Tibial nerve (tissue), 4 donors: ENCODE data around the gene LRRN2. TPM values are rescaled to one million over a fixed set of nuclear protein-coding genes. Genes with fewer than 3 reads are reported as not detected.

Source experiments
- DNase-seq, 2 donors: peaks; one replicate each; pipeline ENCODE4 v3.0.0-alpha.2; 2019; ENCODE audit warnings: low spot score in 2 of 2
- H3K27ac ChIP-seq, 4 donors: fragments of 200-600 bp; sonication (generic) in 3 of 4; one replicate each; pipeline ENCODE4 v1.5.1; 2017 to 2019; ENCODE audit warnings: mild to moderate bottlenecking in 1 of 4
- H3K27me3 ChIP-seq, 2 donors: fragments of 200-600 bp; sonication (generic) in 1 of 2; one replicate each; pipeline versions ENCODE4 v1.5.1 to v1.6.0; 2017 to 2019
- H3K36me3 ChIP-seq, 3 donors: fragments of 200-600 bp; sonication (generic); one replicate each; pipeline ENCODE4 v1.5.1; 2018 to 2019
- H3K4me1 ChIP-seq, 4 donors: fragments of 200-600 bp; sonication (generic) in 3 of 4; one replicate each; pipeline ENCODE4 v1.5.1; 2017 to 2019
- H3K4me3 ChIP-seq, 4 donors: fragments of 200-600 bp; sonication (generic) in 3 of 4; one replicate each; pipeline ENCODE4 v1.5.1; 2017 to 2019; ENCODE audit warnings: mild to moderate bottlenecking in 1 of 4, moderate library complexity in 1 of 4
- H3K9me3 ChIP-seq, 4 donors: fragments of 200-600 bp; sonication (generic) in 3 of 4; one replicate each; pipeline ENCODE4 v1.5.1; 2017 to 2019
- EP300 ChIP-seq, 2 donors: sonication (generic); formaldehyde crosslinking; IDR thresholded peaks; one replicate each; pipeline ENCODE4 v1.6.1; 2017; ENCODE audit warnings: antibody characterized with exemption in 2 of 2, mild to moderate bottlenecking in 1 of 2
- POLR2A ChIP-seq, 2 donors: fragments of 450-650 bp; IDR thresholded peaks; one replicate each; pipeline ENCODE4 v1.6.1; 2017; ENCODE audit warnings: antibody characterized with exemption in 2 of 2, mild to moderate bottlenecking in 2 of 2, moderate library complexity in 2 of 2
- WGBS, 2 donors: methylation state at CpG; one replicate each; pipeline ENCODE4 v1.1.5; 2018; 5-methylcytosine and 5-hydroxymethylcytosine counted together
- total RNA-seq, 4 donors: library from RNA; depleted of rRNA; stranded (reverse); fragments of >200 nt; gene quantifications; one replicate each; pipeline ENCODE4 v1.1.0, GENCODE V29; 2016
- TF ChIP-seq, protein P1 (sequence below), 5 experiments: fragments of 200-600 bp in 3 of 5; fragments of 450-650 bp in 2 of 5; sonication (generic) in 3 of 5; IDR thresholded peaks; one replicate each; pipeline ENCODE4 v1.5.1; 2016 to 2019; ENCODE audit warnings: antibody characterized with exemption in 5 of 5, mild to moderate bottlenecking in 3 of 5, moderate library complexity in 2 of 5

Gene LRRN2
- total RNA-seq, 4 donors from 2014 or later, result 3.6 to 22.9 (median 14.5) TPM

DNA sequence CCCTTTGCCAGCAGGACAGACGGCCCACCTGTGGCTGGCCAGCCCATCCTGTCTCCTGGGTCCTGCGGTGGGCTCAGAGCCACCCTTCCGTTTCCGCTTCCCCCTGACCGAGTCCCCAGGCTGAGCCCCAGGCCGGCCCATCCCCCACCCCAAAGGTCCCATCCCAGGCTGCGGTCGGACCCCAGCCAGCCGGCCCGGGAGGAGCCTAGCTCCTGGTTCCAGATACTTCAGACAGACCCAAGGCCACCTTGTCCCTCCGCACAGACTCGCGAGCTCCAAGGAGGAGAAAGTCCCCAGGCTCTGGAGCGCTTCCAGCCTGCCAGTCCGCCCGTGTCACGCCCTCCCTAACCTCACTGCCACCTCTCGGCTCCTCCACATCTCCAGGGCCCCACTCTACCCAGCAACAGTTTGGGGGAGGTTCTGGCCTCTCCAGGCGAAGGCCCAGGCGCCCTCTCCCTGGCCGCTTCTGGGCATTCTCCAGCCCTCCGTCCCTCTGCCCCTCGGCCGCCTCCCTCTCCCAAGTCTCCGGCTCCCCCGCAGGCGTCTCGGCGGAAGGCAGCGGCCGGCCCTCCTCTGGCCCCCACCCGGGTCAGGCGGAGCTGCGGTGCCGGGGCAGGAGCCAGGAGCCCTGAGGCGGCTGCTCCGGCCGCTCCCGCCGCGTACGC lies 835 bp downstream of the LRRN2 start:
- TF ChIP-seq, protein P1, sequence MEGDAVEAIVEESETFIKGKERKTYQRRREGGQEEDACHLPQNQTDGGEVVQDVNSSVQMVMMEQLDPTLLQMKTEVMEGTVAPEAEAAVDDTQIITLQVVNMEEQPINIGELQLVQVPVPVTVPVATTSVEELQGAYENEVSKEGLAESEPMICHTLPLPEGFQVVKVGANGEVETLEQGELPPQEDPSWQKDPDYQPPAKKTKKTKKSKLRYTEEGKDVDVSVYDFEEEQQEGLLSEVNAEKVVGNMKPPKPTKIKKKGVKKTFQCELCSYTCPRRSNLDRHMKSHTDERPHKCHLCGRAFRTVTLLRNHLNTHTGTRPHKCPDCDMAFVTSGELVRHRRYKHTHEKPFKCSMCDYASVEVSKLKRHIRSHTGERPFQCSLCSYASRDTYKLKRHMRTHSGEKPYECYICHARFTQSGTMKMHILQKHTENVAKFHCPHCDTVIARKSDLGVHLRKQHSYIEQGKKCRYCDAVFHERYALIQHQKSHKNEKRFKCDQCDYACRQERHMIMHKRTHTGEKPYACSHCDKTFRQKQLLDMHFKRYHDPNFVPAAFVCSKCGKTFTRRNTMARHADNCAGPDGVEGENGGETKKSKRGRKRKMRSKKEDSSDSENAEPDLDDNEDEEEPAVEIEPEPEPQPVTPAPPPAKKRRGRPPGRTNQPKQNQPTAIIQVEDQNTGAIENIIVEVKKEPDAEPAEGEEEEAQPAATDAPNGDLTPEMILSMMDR (IDR thresholded peaks at IDR 0.05), result no peak
- TF ChIP-seq POLR2A (IDR thresholded peaks at IDR 0.05), result no peak
- no peak for TF ChIP-seq EP300 (IDR thresholded peaks at IDR 0.05)
- peak overlapping the region in 2 of 4 donors; percentile 5 to 24 for H3K27ac ChIP-seq
- DNase-seq, result no peak
- H3K9me3 ChIP-seq, result no peaks in the 10 kb centered on the region
- 1 to 2% methylated on average over 29 to 30 of the region's 42 CpGs for WGBS, 2 donors
- peaks cover 0 to 29% (median 2%) of the 10 kb centered on the region in 4 donors for H3K4me1 ChIP-seq
- peak overlapping the region; percentile 31 to 57 (median 40) for H3K4me3 ChIP-seq
- H3K27me3 ChIP-seq, result peaks cover 0 to 40% of the 10 kb centered on the region in 2 donors
- H3K36me3 ChIP-seq, result no peaks in the 10 kb centered on the region

DNA sequence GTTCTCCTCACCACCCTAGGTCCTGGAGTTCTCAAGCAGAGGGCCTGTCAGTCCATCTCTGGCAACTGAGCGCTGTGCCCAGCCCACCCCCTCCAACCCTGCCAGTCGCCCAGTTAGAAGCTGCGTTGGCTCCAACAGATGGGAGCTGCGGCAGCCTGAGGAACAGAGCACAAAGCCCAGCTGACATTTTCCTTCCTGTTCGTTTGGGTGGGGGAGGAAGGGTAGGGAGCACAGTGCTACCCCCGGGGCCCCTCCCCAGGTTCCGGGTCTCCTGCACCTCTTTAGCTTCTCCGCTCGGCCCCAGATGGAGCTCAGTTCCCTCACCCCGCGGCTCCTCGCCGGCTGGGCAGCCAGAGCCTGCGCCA lies 1.4 kb downstream of the LRRN2 start:
- H3K9me3 ChIP-seq, result no peaks in the 10 kb centered on the region
- H3K4me3 ChIP-seq, result peak overlapping the region; percentile 31 to 57 (median 40)
- DNase-seq, result no peak
- peak overlapping the region in 2 of 4 donors; percentile 5 to 24 for H3K27ac ChIP-seq
- peaks cover 0 to 40% of the 10 kb centered on the region in 2 donors for H3K27me3 ChIP-seq
- WGBS, 2 donors, result 18 to 19% methylated on average over 10 to 11 of the region's 14 CpGs
- H3K4me1 ChIP-seq, result peaks cover 0 to 29% (median 2%) of the 10 kb centered on the region in 4 donors
- TF ChIP-seq POLR2A (IDR thresholded peaks at IDR 0.05), result no peak
- no peak for TF ChIP-seq EP300 (IDR thresholded peaks at IDR 0.05)
- TF ChIP-seq, protein P1 (IDR thresholded peaks at IDR 0.05), result no peak
- no peaks in the 10 kb centered on the region for H3K36me3 ChIP-seq

DNA sequence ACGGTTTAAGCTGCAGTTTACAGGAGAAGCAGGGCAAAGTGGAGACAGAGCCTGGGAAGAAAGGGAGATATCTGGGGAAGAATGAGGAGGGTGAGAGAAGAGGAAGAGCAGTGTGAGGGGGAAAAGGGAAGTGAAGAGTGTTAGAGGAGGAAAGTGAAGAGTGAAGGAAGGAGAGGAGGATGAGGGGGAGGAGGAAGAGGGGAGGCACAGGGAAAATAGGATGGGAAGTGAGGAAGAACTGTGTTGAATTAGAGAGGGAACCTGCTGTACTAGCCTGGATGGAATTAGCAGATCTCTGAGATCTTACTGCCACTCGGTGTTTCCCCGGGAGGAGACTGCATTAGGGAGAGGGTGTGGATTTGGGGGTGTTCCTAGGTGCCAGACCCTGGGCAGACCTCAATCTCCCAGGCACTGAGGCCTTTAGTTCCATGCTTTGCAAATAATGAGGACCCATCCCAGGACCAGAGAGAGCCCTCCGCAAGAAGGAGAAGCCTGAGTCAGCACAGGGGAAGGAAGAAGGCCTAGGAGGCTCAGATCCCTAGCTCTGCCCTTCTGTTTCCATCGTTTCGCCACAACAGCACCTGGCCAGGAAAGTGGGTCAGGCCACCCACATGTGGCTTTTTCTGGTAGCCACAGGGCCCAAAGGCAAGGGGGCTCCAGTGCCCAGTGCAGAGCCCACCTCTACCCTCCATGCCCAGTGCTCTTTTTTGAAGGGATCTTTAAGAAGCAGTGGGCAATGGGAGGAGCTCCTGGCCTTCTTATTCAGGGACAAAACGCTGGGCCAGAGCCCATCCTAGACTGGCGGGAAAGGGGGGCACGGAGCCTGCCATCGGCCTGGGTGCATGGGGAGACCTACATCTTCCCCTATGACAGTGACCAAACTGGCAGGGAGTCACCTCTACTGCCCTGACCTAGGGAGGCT lies 2.0 kb downstream of the LRRN2 start:
- 71 to 78% methylated on average over 6 to 10 of the region's 10 CpGs for WGBS, 2 donors
- TF ChIP-seq EP300 (IDR thresholded peaks at IDR 0.05), result no peak
- TF ChIP-seq POLR2A (IDR thresholded peaks at IDR 0.05), result no peak
- TF ChIP-seq, protein P1 (IDR thresholded peaks at IDR 0.05), result no peak
- H3K4me3 ChIP-seq, result peak overlapping the region in 3 of 4 donors; percentile 37 to 57 (median 43)
- H3K4me1 ChIP-seq, result peaks cover 0 to 29% (median 2%) of the 10 kb centered on the region in 4 donors
- DNase-seq, result no peak
- no peaks in the 10 kb centered on the region for H3K9me3 ChIP-seq
- H3K27me3 ChIP-seq, result peaks cover 0 to 35% of the 10 kb centered on the region in 2 donors
- H3K36me3 ChIP-seq, result no peaks in the 10 kb centered on the region
- no peak overlapping the region for H3K27ac ChIP-seq

DNA sequence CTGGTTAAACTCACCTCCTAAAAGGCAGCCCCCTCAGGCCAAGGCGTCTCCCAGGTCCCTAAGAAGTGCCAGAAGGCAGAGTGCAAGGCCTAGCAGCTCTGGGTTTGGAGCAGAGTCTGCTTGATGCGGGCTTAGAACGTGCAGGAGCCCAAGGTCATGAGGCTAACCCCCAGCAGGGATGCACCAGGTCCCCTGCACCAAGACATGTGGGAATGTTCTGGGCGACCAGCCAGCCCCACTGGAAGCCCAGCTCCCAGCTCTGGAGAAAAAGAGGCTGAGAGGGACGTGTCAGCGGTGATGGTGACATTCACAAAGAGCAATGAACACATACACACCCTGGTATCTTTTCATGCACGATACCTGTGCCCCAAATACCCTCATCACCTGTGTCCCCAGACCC lies 5.1 kb downstream of the LRRN2 start:
- Histone ChIP-seq H3K4me3 (no peak overlapping the region), H3K27me3 (peaks cover 0 to 10% of the 10 kb centered on the region in 2 donors), H3K36me3 (no peaks in the 10 kb centered on the region), H3K9me3 (no peaks in the 10 kb centered on the region), H3K27ac (no peak overlapping the region), H3K4me1 (peaks cover 0 to 20% (median 0%) of the 10 kb centered on the region in 4 donors)
- 89 to 92% methylated on average over 7 of the region's 7 CpGs for WGBS, 2 donors
- no peak for TF ChIP-seq EP300 (IDR thresholded peaks at IDR 0.05)
- no peak for DNase-seq

DNA sequence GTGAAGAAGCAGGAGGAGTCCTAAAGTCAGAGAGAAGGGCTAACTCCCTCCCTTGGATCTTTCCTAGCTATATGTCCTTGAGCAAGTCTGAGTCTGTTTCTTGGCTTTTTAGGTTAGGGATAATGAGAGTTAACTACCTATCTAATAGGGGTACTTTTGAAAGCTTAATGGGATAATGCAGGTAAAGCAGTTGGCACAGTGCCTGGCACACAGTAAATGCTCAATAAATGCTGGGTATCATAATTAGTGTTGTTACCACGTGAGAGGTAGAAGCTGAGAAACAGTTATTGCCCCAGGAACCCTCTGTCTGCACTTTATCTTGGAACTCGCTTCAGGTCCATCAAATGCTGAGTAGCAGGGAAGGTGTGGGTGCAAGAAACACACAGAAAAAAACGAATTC lies 5.5 kb downstream of the LRRN2 start:
- no peak for DNase-seq
- H3K4me3 ChIP-seq, result no peak overlapping the region

More for the DNA sequence above, 5.5 kb downstream of the LRRN2 start:
- 65 to 67% methylated on average over 3 of the region's 3 CpGs for WGBS, 2 donors
- Histone ChIP-seq H3K9me3 (no peaks in the 10 kb centered on the region), H3K27ac (no peak overlapping the region), H3K36me3 (no peaks in the 10 kb centered on the region), H3K4me1 (peaks cover 0 to 17% (median 0%) of the 10 kb centered on the region in 4 donors), H3K27me3 (peaks cover 0 to 10% of the 10 kb centered on the region in 2 donors)
- TF ChIP-seq EP300 (IDR thresholded peaks at IDR 0.05), result no peak
- TF ChIP-seq POLR2A (IDR thresholded peaks at IDR 0.05), result no peak
- TF ChIP-seq, protein P1 (IDR thresholded peaks at IDR 0.05), result no peak
